NT2/D1 (cell line): ENCODE data around the gene GLUD2.

Experiments
- SUZ12 ChIP-seq: IDR thresholded peaks from 2 replicates; pipeline ENCODE4 v1.6.1; 2011; ENCODE audit not compliant: insufficient read length, insufficient read depth; ENCODE audit errors: extremely low read depth
- YY1 ChIP-seq: IDR thresholded peaks from 2 replicates; pipeline ENCODE4 v1.6.1; 2011; ENCODE audit not compliant: insufficient read length, insufficient read depth
- ZNF274 ChIP-seq: IDR thresholded peaks from 2 replicates; pipeline ENCODE4 v1.6.1; 2011; ENCODE audit warnings: mild to moderate bottlenecking, low read depth, low read length

GRCh38 chrX:121009764-121010163, 37.6 kb upstream of the GLUD2 start:
- TF ChIP-seq ZNF274 (no peak), YY1 (no peak), SUZ12 (no peak)
